Panc1 (cell line): ENCODE measurements around the gene RPL36A. TPM values are rescaled to one million over a fixed set of nuclear protein-coding genes. Genes with fewer than 3 reads are reported as not detected.

ENCODE experiments used
- ATAC-seq: fragments of 200-7000 bp; cut with Tn5 transposase; 2 replicates; pipeline ENCODE4 v1.9.1; 2020; ENCODE audit warnings: mild to moderate bottlenecking, moderate library complexity
- BruUV-seq: library from RNA; stranded (reverse); fragments of 400-500 nt; replicated peaks from 2 replicates; lab custom pipeline; 2021; lab: Mats Ljungman, UMichigan
- CTCF ChIA-PET: fragments of 300-600 bp; sonication (Branson Sonifier 250); formaldehyde crosslinking; loops from one replicate; lab custom pipeline; 2022; ENCODE audit warnings: antibody characterized with exemption; lab: Charles Lee
- POLR2A ChIA-PET: fragments of 300-600 bp; sonication (Branson Sonifier 250); formaldehyde crosslinking; loops from one replicate; lab custom pipeline; 2022; ENCODE audit warnings: antibody characterized with exemption; lab: Charles Lee
- DNase-seq: peaks from one replicate; pipeline ENCODE4 v3.0.0-alpha.2; 2010; ENCODE audit warnings: low read depth, low spot score
- H3K27ac ChIP-seq: 2 replicates; pipeline ENCODE4 v1.5.1; 2011; ENCODE audit warnings: mild to moderate bottlenecking, low read length, inconsistent platforms
- H3K27me3 ChIP-seq: fragments of 200-500 bp; sonication (Bioruptor generic); 2 replicates; pipeline ENCODE4 v1.6.0; 2014; ENCODE audit warnings: low read length, inconsistent platforms; ENCODE audit not compliant: control insufficient read depth, insufficient read depth
- H3K36me3 ChIP-seq: fragments of 200-500 bp; sonication (Bioruptor generic); 2 replicates; pipeline ENCODE4 v1.5.1; 2014; ENCODE audit warnings: inconsistent platforms, mild to moderate bottlenecking, low read length, moderate library complexity; ENCODE audit not compliant: control insufficient read depth, insufficient read depth
- H3K4me1 ChIP-seq: 2 replicates; pipeline ENCODE4 v1.5.1; 2011; ENCODE audit warnings: inconsistent platforms, mild to moderate bottlenecking, low read length, moderate library complexity; ENCODE audit not compliant: control insufficient read depth, insufficient read depth
- H3K4me3 ChIP-seq, 2 experiments: 2 replicates each; pipeline ENCODE4 v1.5.1; 2011 to 2012; ENCODE audit warnings: low read depth in 2 of 2, low read length in 2 of 2, mild to moderate bottlenecking in 2 of 2, inconsistent platforms in 1 of 2, moderate library complexity in 1 of 2
- H3K9me3 ChIP-seq: fragments of 200-500 bp; sonication (Bioruptor generic); 2 replicates; pipeline ENCODE4 v1.5.1; 2014; ENCODE audit warnings: low read depth, mild to moderate bottlenecking, inconsistent platforms, low read length, moderate library complexity; ENCODE audit not compliant: control insufficient read depth, insufficient read depth
- CTCF ChIP-seq: fragments of 450-650 bp; IDR thresholded peaks from 2 replicates; pipeline ENCODE4 v1.5.1; 2017; ENCODE audit warnings: mild to moderate bottlenecking
- POLR2AphosphoS5 ChIP-seq: IDR thresholded peaks from 2 replicates; pipeline ENCODE4 v1.6.1; 2012; ENCODE audit warnings: mild to moderate bottlenecking, low read depth, low read length, moderate library complexity
- SIN3A ChIP-seq: IDR thresholded peaks from 2 replicates; pipeline ENCODE4 v1.6.1; 2012; ENCODE audit warnings: low read depth, mild to moderate bottlenecking, low read length, moderate library complexity, borderline replicate concordance; ENCODE audit not compliant: insufficient read depth
- TCF7L2 ChIP-seq: IDR thresholded peaks from 2 replicates; pipeline ENCODE4 v1.6.1; 2011; ENCODE audit warnings: mild to moderate bottlenecking, low read depth, low read length, inconsistent platforms
- in situ Hi-C: cut with HindIII; loops from 2 replicates; pipeline ENCODE4 v1.10.0; 2016; ENCODE audit warnings: low sequenced_read_pairs, low pct_unique_long_range_greater_than_20kb
- intact Hi-C: fragments of 100-400 bp; cut with micrococcal nuclease; formaldehyde crosslinking; loops from one replicate; pipeline ENCODE4 v1.10.0; 2022; ENCODE audit not compliant: unreplicated experiment
- total RNA-seq: library from RNA; stranded (reverse); gene quantifications from one replicate; pipeline ENCODE4 v1.2.1, GENCODE V29; 2021; ENCODE audit not compliant: unreplicated experiment
- TF ChIP-seq, protein P1 (sequence below), 2 experiments: IDR thresholded peaks; 2 replicates each; pipeline ENCODE4 v1.6.1; 2011 to 2012; ENCODE audit warnings: low read depth in 2 of 2, control low read depth in 1 of 2, low read length in 1 of 2, mild to moderate bottlenecking in 1 of 2, moderate library complexity in 1 of 2; ENCODE audit not compliant: insufficient read depth in 1 of 2

The RPL36A gene
- total RNA-seq, 1 experiment from 2014 or later: 308 TPM

- POLR2A ChIA-PET: interaction anchor here (0.7 kb wide), 1 partner anchor 58 kb away, joined by 4 read pairs; no protein-coding TSS in a partner anchor
- in situ Hi-C loops: no loop called here
- ATAC-seq (peak; percentile 97), DNase-seq (peak; percentile 99)
- Histone ChIP-seq H3K27ac (peak within 1 kb of the TSS; percentile 87), H3K27me3 (no peaks in the 10 kb centered on the region), H3K36me3 (peaks cover 9% of the 10 kb centered on the region), H3K9me3 (no peaks in the 10 kb centered on the region), H3K4me1 (peaks cover 12% of the 10 kb centered on the region), H3K4me3 (peak within 1 kb of the TSS; percentile 99)
- intact Hi-C loops: no loop called here
- TF ChIP-seq POLR2AphosphoS5 (peak; percentile 82; the same call in 1 of the 2 replicates), CTCF (no peak), SIN3A (0 out of 2 replicates have a peak, but pooled peaks have one; percentile 73), TCF7L2 (peak; percentile 89)
- TF ChIP-seq, protein P1, sequence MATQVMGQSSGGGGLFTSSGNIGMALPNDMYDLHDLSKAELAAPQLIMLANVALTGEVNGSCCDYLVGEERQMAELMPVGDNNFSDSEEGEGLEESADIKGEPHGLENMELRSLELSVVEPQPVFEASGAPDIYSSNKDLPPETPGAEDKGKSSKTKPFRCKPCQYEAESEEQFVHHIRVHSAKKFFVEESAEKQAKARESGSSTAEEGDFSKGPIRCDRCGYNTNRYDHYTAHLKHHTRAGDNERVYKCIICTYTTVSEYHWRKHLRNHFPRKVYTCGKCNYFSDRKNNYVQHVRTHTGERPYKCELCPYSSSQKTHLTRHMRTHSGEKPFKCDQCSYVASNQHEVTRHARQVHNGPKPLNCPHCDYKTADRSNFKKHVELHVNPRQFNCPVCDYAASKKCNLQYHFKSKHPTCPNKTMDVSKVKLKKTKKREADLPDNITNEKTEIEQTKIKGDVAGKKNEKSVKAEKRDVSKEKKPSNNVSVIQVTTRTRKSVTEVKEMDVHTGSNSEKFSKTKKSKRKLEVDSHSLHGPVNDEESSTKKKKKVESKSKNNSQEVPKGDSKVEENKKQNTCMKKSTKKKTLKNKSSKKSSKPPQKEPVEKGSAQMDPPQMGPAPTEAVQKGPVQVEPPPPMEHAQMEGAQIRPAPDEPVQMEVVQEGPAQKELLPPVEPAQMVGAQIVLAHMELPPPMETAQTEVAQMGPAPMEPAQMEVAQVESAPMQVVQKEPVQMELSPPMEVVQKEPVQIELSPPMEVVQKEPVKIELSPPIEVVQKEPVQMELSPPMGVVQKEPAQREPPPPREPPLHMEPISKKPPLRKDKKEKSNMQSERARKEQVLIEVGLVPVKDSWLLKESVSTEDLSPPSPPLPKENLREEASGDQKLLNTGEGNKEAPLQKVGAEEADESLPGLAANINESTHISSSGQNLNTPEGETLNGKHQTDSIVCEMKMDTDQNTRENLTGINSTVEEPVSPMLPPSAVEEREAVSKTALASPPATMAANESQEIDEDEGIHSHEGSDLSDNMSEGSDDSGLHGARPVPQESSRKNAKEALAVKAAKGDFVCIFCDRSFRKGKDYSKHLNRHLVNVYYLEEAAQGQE (IDR thresholded peaks at IDR 0.05; ENCODE audit: insufficient read depth in 1 of 2, low read depth in 2 of 2, low read length in 1 of 2): peak in 1 of 2 experiments; percentile 13; a peak in 1 of 4 replicates
- CTCF ChIA-PET: no interaction called here
- no TSS peak for BruUV-seq
Measured at GRCh38 chrX:101407748-101408531, 17.1 kb downstream of the RPL36A start, which contains the start of the genes GLA and HNRNPH2. GLA (minus strand) TSS chrX:101407925; CDS start chrX:101407903, 22 bp downstream. HNRNPH2 (plus strand) TSS chrX:101408222; CDS start chrX:101411989, 3,767 bp downstream.

- BruUV-seq: TSS peak; percentile 74
- H3K4me1 ChIP-seq: peaks cover 12% of the 10 kb centered on the region
- no peak for TF ChIP-seq CTCF
- TF ChIP-seq, protein P1 (IDR thresholded peaks at IDR 0.05; ENCODE audit: insufficient read depth in 1 of 2, low read depth in 2 of 2, low read length in 1 of 2): 0 out of 4 replicates have a peak, but pooled peaks of 1 of the 2 experiments have one; percentile 8
- in situ Hi-C loops (no loop called here), intact Hi-C loops (no loop called here)
- DNase-seq: no peak
- POLR2A ChIA-PET: no interaction called here
- H3K36me3 ChIP-seq: peaks cover 9% of the 10 kb centered on the region
- H3K9me3 ChIP-seq: no peaks in the 10 kb centered on the region
- H3K27me3 ChIP-seq: no peaks in the 10 kb centered on the region
- CTCF ChIA-PET: interaction anchor here (0.6 kb wide), 1 partner anchor 1380 kb away, joined by 8 read pairs; no protein-coding TSS in a partner anchor
- peak overlapping the region; percentile 99 for H3K4me3 ChIP-seq
- ATAC-seq: peak; percentile 40
- peak overlapping the region; percentile 87 for H3K27ac ChIP-seq
Measured at GRCh38 chrX:101408532-101408841, 17.7 kb downstream of the RPL36A start.
